H9 (cell line): Measurements from ENCODE around the gene DIP2A. TPM values are rescaled to one million over a fixed set of nuclear protein-coding genes. Genes with fewer than 3 reads are reported as not detected.

ENCODE experiments used
- DNase-seq: peaks from one replicate; pipeline ENCODE4 v3.0.0-alpha.2; 2017
- H2AFZ ChIP-seq: one replicate; pipeline ENCODE4 v1.6.1; 2013; ENCODE audit warnings: mild to moderate bottlenecking, low read length, control low read depth, moderate library complexity
- H2AK5ac ChIP-seq: 2 replicates; pipeline ENCODE4 v1.6.1; 2013; ENCODE audit warnings: low read length, control low read depth, mixed read lengths; ENCODE audit not compliant: insufficient read length
- H2BK120ac ChIP-seq: one replicate; pipeline ENCODE4 v1.6.1; 2013; ENCODE audit warnings: low read depth, mild to moderate bottlenecking, low read length, control low read depth, inconsistent platforms; ENCODE audit not compliant: poor library complexity, severe bottlenecking
- H2BK12ac ChIP-seq: 2 replicates; pipeline ENCODE4 v1.6.1; 2013; ENCODE audit warnings: low read length, control low read depth, mixed read lengths, low read depth; ENCODE audit not compliant: insufficient read length
- H2BK15ac ChIP-seq: 2 replicates; pipeline ENCODE4 v1.6.1; 2013; ENCODE audit warnings: low read depth, low read length, control low read depth
- H2BK20ac ChIP-seq: one replicate; pipeline ENCODE4 v1.6.1; 2013; ENCODE audit warnings: low read depth, mild to moderate bottlenecking, low read length, control low read depth, inconsistent platforms; ENCODE audit not compliant: poor library complexity, severe bottlenecking
- H2BK5ac ChIP-seq: 2 replicates; pipeline ENCODE4 v1.6.1; 2013; ENCODE audit warnings: low read length, control low read depth, mixed read lengths; ENCODE audit not compliant: insufficient read length
- H3K14ac ChIP-seq: 2 replicates; pipeline ENCODE4 v1.6.1; 2013; ENCODE audit warnings: low read length, control low read depth; ENCODE audit not compliant: insufficient read depth
- H3K18ac ChIP-seq: 2 replicates; pipeline ENCODE4 v1.6.1; 2013; ENCODE audit warnings: low read depth, mild to moderate bottlenecking, mixed read lengths, low read length, control low read depth; ENCODE audit not compliant: insufficient read length
- H3K23ac ChIP-seq: 2 replicates; pipeline ENCODE4 v1.6.1; 2013; ENCODE audit warnings: low read length, control low read depth, mixed read lengths, low read depth; ENCODE audit not compliant: insufficient read length
- H3K23me2 ChIP-seq: 2 replicates; pipeline ENCODE4 v1.6.1; 2013; ENCODE audit warnings: low read depth, mild to moderate bottlenecking, mixed read lengths, low read length, control low read depth; ENCODE audit not compliant: insufficient read length, poor library complexity, severe bottlenecking
- H3K27ac ChIP-seq: 2 replicates; pipeline ENCODE4 v1.5.1; 2013; ENCODE audit warnings: low read length, control low read depth, mixed read lengths, low read depth; ENCODE audit not compliant: insufficient read length
- H3K27me3 ChIP-seq: 2 replicates; pipeline ENCODE4 v1.6.1; 2013; ENCODE audit warnings: low read length, control low read depth, inconsistent platforms; ENCODE audit not compliant: insufficient read depth
- H3K4ac ChIP-seq: 2 replicates; pipeline ENCODE4 v1.6.1; 2013; ENCODE audit warnings: low read depth, mild to moderate bottlenecking, control low read depth, inconsistent platforms, low read length, moderate library complexity
- H3K4me1 ChIP-seq: 2 replicates; pipeline ENCODE4 v1.6.1; 2013; ENCODE audit warnings: low read length, control low read depth, inconsistent platforms; ENCODE audit not compliant: insufficient read depth
- H3K4me2 ChIP-seq: 2 replicates; pipeline ENCODE4 v1.6.1; 2013; ENCODE audit warnings: low read length, control low read depth, mixed read lengths; ENCODE audit not compliant: insufficient read length, insufficient read depth
- H3K56ac ChIP-seq: 2 replicates; pipeline ENCODE4 v1.6.1; 2013; ENCODE audit warnings: low read depth, mild to moderate bottlenecking, mixed read lengths, low read length, control low read depth; ENCODE audit not compliant: insufficient read length
- H3K79me1 ChIP-seq: 2 replicates; pipeline ENCODE4 v1.6.1; 2013; ENCODE audit warnings: low read depth, mild to moderate bottlenecking, moderate library complexity, low read length, control low read depth, inconsistent platforms; ENCODE audit not compliant: insufficient read depth, poor library complexity, severe bottlenecking
- H3K79me2 ChIP-seq: 2 replicates; pipeline ENCODE4 v1.6.1; 2013; ENCODE audit warnings: low read length, control low read depth, inconsistent platforms; ENCODE audit not compliant: insufficient read depth
- H3K9ac ChIP-seq: 2 replicates; pipeline ENCODE4 v1.6.1; 2013; ENCODE audit warnings: low read length, control low read depth, mixed read lengths; ENCODE audit not compliant: insufficient read length; ENCODE audit errors: extremely low read depth
- H3K9me3 ChIP-seq: one replicate; pipeline ENCODE4 v1.6.1; 2013; ENCODE audit warnings: low read depth, low read length, inconsistent platforms; ENCODE audit not compliant: control insufficient read depth
- H3T11ph ChIP-seq: one replicate; pipeline ENCODE4 v1.6.1; 2013; ENCODE audit warnings: mild to moderate bottlenecking, low read length, control low read depth, inconsistent platforms
- H4K20me1 ChIP-seq: one replicate; pipeline ENCODE4 v1.6.1; 2013; ENCODE audit not compliant: control insufficient read depth, insufficient read length, insufficient read depth
- H4K5ac ChIP-seq: 2 replicates; pipeline ENCODE4 v1.6.1; 2013; ENCODE audit warnings: low read depth, mild to moderate bottlenecking, mixed read lengths, low read length, control low read depth; ENCODE audit not compliant: insufficient read length
- H4K8ac ChIP-seq: replicated peaks from 2 replicates; pipeline ENCODE4 v1.6.1; 2013; ENCODE audit warnings: low read length, control low read depth, mixed read lengths, low read depth; ENCODE audit not compliant: insufficient read length
- H4K91ac ChIP-seq: 2 replicates; pipeline ENCODE4 v1.6.1; 2013; ENCODE audit warnings: low read depth, mild to moderate bottlenecking, moderate library complexity, mixed read lengths, low read length, control low read depth; ENCODE audit not compliant: insufficient read length
- H3K27ac Mint-ChIP-seq, 3 experiments: 2 replicates in 2 of 3; 3 replicates in 1 of 3; pipeline ENCODE4 v1.8.0; 2020 to 2021; ENCODE audit warnings: mixed read lengths in 3 of 3, mild to moderate bottlenecking in 1 of 3, moderate library complexity in 1 of 3
- H3K27me3 Mint-ChIP-seq: 2 replicates; pipeline ENCODE4 v1.8.0; 2021; ENCODE audit warnings: low read depth, mild to moderate bottlenecking, moderate library complexity, mixed read lengths
- H3K36me3 Mint-ChIP-seq, 3 experiments: 2 replicates in 2 of 3; 3 replicates in 1 of 3; pipeline ENCODE4 v1.8.0; 2020 to 2021; ENCODE audit warnings: low read depth in 3 of 3, mixed read lengths in 3 of 3; ENCODE audit not compliant: insufficient read depth in 1 of 3
- H3K4me1 Mint-ChIP-seq, 2 experiments: 2 replicates each; pipeline ENCODE4 v1.8.0; 2020; ENCODE audit warnings: mixed read lengths in 2 of 2
- H3K4me3 Mint-ChIP-seq, 2 experiments: 2 replicates in 1 of 2; 3 replicates in 1 of 2; pipeline ENCODE4 v1.8.0; 2020 to 2021; ENCODE audit warnings: mild to moderate bottlenecking in 2 of 2, mixed read lengths in 2 of 2, moderate library complexity in 1 of 2
- H3K9me3 Mint-ChIP-seq, 2 experiments: 2 replicates in 1 of 2; 3 replicates in 1 of 2; pipeline ENCODE4 v1.8.0; 2020; ENCODE audit warnings: mild to moderate bottlenecking in 2 of 2, mixed read lengths in 2 of 2, moderate library complexity in 1 of 2
- WGBS: extraction: QIAGEN DNeasy Blood & Tissue Kit; methylation state at CpG from one replicate; pipeline ENCODE4 v1.1.7; 2013; ENCODE audit warnings: missing lambda C conversion rate, low lambda C conversion rate, mixed read lengths; ENCODE audit not compliant: insufficient read length; ENCODE audit errors: extremely low coverage; 5-methylcytosine and 5-hydroxymethylcytosine counted together
- total RNA-seq: library from RNA; stranded (reverse); gene quantifications from 2 replicates; pipeline ENCODE4 v1.2.1, GENCODE V29; 2021
- TF ChIP-seq, protein P1 (sequence below): fragments of 200-600 bp; sonication (generic); conservative IDR thresholded peaks from 3 replicates; pipeline ENCODE4 v1.8.0; 2021; ENCODE audit warnings: antibody characterized with exemption, mild to moderate bottlenecking

DIP2A gene
- total RNA-seq, 1 experiment from 2014 or later, result 25.2 TPM

DNA sequence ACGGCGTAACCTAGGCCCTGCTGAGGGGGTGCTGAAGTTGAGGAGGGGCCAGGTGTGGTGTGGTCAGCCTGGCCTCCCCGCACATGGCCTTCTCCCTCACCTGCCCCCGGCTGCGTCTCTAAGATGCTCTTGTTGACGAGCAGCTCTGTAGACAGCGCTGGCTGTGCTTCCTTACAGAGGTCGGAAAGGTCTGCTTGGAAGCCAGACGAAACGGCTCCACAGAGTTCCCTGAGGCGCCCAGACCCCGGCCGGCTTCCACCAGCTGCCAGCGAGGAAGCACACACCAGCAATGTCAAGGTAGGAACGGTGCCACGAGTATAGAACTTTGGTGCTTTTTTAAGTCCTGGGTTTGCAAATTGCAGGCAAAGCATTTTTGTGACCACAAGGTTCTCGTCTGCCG is 18.8 kb upstream of the DIP2A start:
- H3K14ac ChIP-seq, result no peak overlapping the region
- no peak overlapping the region for H4K91ac ChIP-seq
- H4K20me1 ChIP-seq, result no peaks in the 10 kb centered on the region
- no peak overlapping the region for H4K5ac ChIP-seq
- no CpG with 5 or more reads among the region's 18 CpGs for WGBS
- no peak overlapping the region for H4K8ac ChIP-seq
- Mint-ChIP-seq H3K36me3 (peaks cover 35 to 86% (median 78%) of the 10 kb centered on the region in 3 experiments), H3K27me3 (no peaks in the 10 kb centered on the region), H3K9me3 (no peaks in the 10 kb centered on the region), H3K27ac (0 out of 7 replicates have a peak overlapping the region, but pooled peaks of 1 of the 3 experiments have one; percentile 16), H3K4me3 (no peak overlapping the region), H3K4me1 (peaks cover 5 to 6% of the 10 kb centered on the region in 2 experiments)
- H3K4ac ChIP-seq, result no peak overlapping the region
- no peak overlapping the region for H3K9ac ChIP-seq
- H3K27me3 ChIP-seq, result no peaks in the 10 kb centered on the region
- H3K79me1 ChIP-seq, result no peaks in the 10 kb centered on the region
- H2BK5ac ChIP-seq, result no peak overlapping the region
- TF ChIP-seq, protein P1, sequence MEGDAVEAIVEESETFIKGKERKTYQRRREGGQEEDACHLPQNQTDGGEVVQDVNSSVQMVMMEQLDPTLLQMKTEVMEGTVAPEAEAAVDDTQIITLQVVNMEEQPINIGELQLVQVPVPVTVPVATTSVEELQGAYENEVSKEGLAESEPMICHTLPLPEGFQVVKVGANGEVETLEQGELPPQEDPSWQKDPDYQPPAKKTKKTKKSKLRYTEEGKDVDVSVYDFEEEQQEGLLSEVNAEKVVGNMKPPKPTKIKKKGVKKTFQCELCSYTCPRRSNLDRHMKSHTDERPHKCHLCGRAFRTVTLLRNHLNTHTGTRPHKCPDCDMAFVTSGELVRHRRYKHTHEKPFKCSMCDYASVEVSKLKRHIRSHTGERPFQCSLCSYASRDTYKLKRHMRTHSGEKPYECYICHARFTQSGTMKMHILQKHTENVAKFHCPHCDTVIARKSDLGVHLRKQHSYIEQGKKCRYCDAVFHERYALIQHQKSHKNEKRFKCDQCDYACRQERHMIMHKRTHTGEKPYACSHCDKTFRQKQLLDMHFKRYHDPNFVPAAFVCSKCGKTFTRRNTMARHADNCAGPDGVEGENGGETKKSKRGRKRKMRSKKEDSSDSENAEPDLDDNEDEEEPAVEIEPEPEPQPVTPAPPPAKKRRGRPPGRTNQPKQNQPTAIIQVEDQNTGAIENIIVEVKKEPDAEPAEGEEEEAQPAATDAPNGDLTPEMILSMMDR, result no peak
- no peaks in the 10 kb centered on the region for H3K9me3 ChIP-seq
- H3K4me1 ChIP-seq, result no peaks in the 10 kb centered on the region
- no peak overlapping the region for H3K23ac ChIP-seq
- no peaks in the 10 kb centered on the region for H3K79me2 ChIP-seq
- no peak overlapping the region for H2AFZ ChIP-seq
- H2BK120ac ChIP-seq, result no peak overlapping the region
- H2BK20ac ChIP-seq, result no peak overlapping the region
- no peak overlapping the region for H2BK12ac ChIP-seq
- no peak overlapping the region for H3K56ac ChIP-seq
- no peak overlapping the region for H3K4me2 ChIP-seq
- no peak overlapping the region for H3K27ac ChIP-seq
- no peak for DNase-seq
- no peak overlapping the region for H2BK15ac ChIP-seq
- no peak overlapping the region for H3T11ph ChIP-seq
- H3K23me2 ChIP-seq, result no peaks in the 10 kb centered on the region
- no peak overlapping the region for H3K18ac ChIP-seq
- H2AK5ac ChIP-seq, result no peak overlapping the region
